IMR-90 (cell line): ENCODE data around the gene IFNW1. TPM values are rescaled to one million over a fixed set of nuclear protein-coding genes. Genes with fewer than 3 reads are reported as not detected.

Experiments used
- ATAC-seq: fragments of 200-7000 bp; cut with Tn5 transposase; 2 replicates; pipeline ENCODE4 v1.9.1; 2020; ENCODE audit warnings: low read depth, mild to moderate bottlenecking, moderate library complexity
- BruUV-seq: library from RNA; stranded (reverse); fragments of 400-500 nt; replicated peaks from 2 replicates; lab custom pipeline; 2021; lab: Mats Ljungman, UMichigan
- CTCF ChIA-PET: fragments of 300-600 bp; formaldehyde crosslinking; extraction: SDS; loops from one replicate; lab custom pipeline; 2021; ENCODE audit warnings: antibody characterized with exemption; lab: Yijun Ruan, JAX
- POLR2A ChIA-PET: fragments of 300-600 bp; sonication (Branson Sonifier 250); formaldehyde crosslinking; loops from one replicate; lab custom pipeline; 2022; ENCODE audit warnings: antibody characterized with exemption; ENCODE audit not compliant: unreplicated experiment; lab: Charles Lee
- DNase-seq: peaks from one replicate; pipeline ENCODE4 v3.0.0; 2013
- H2AFZ ChIP-seq: replicated peaks from 2 replicates; pipeline ENCODE3; 2013; ENCODE audit warnings: low read length, mild to moderate bottlenecking; ENCODE audit not compliant: poor library complexity
- H2AK5ac ChIP-seq: 2 replicates; pipeline ENCODE4 v1.6.1; 2013; ENCODE audit warnings: low read depth, low read length, inconsistent platforms
- H2AK9ac ChIP-seq: replicated peaks from 2 replicates; pipeline ENCODE3; 2013; ENCODE audit warnings: mild to moderate bottlenecking, low read depth, low read length, moderate library complexity; ENCODE audit not compliant: poor library complexity
- H2BK120ac ChIP-seq: 2 replicates; pipeline ENCODE4 v1.6.1; 2013; ENCODE audit warnings: low read depth, low read length, inconsistent platforms
- H2BK15ac ChIP-seq: 3 replicates; pipeline ENCODE4 v1.6.1; 2013; ENCODE audit warnings: low read depth, low read length, inconsistent platforms
- H2BK20ac ChIP-seq: 2 replicates; pipeline ENCODE4 v1.6.1; 2013; ENCODE audit warnings: low read depth, mild to moderate bottlenecking, inconsistent platforms, low read length, moderate library complexity
- H2BK5ac ChIP-seq: 2 replicates; pipeline ENCODE4 v1.6.1; 2013; ENCODE audit warnings: mild to moderate bottlenecking, low read depth, low read length, inconsistent platforms; ENCODE audit not compliant: poor library complexity, severe bottlenecking
- H3K14ac ChIP-seq: replicated peaks from 2 replicates; pipeline ENCODE4 v1.6.1; 2013; ENCODE audit warnings: low read depth, low read length, inconsistent platforms
- H3K18ac ChIP-seq: 2 replicates; pipeline ENCODE4 v1.6.1; 2013; ENCODE audit warnings: low read depth, low read length, control low read depth
- H3K23ac ChIP-seq: 2 replicates; pipeline ENCODE4 v1.6.1; 2013; ENCODE audit warnings: low read depth, low read length, inconsistent platforms
- H3K27ac ChIP-seq: 2 replicates; pipeline ENCODE4 v1.5.1; 2013; ENCODE audit warnings: mild to moderate bottlenecking, control low read depth, low read length; ENCODE audit not compliant: insufficient read depth
- H3K27me3 ChIP-seq: 2 replicates; pipeline ENCODE4 v1.6.1; 2013; ENCODE audit warnings: low read length; ENCODE audit not compliant: control insufficient read depth, insufficient read depth
- H3K36me3 ChIP-seq: 2 replicates; pipeline ENCODE4 v1.6.1; 2013; ENCODE audit warnings: low read length, mixed read lengths; ENCODE audit not compliant: control insufficient read depth, insufficient read depth
- H3K4ac ChIP-seq: 2 replicates; pipeline ENCODE4 v1.6.1; 2013; ENCODE audit warnings: low read depth, low read length, inconsistent platforms
- H3K4me1 ChIP-seq: 2 replicates; pipeline ENCODE4 v1.6.1; 2013; ENCODE audit warnings: low read length, mixed read lengths; ENCODE audit not compliant: control insufficient read depth, insufficient read depth
- H3K4me2 ChIP-seq: 2 replicates; pipeline ENCODE4 v1.6.1; 2013; ENCODE audit warnings: low read depth, mild to moderate bottlenecking, control low read depth, low read length, moderate library complexity
- H3K4me3 ChIP-seq: 2 replicates; pipeline ENCODE4 v1.5.1; 2013; ENCODE audit warnings: low read depth, mild to moderate bottlenecking, control low read depth, low read length, moderate library complexity; ENCODE audit not compliant: insufficient read depth
- H3K56ac ChIP-seq: 2 replicates; pipeline ENCODE4 v1.6.1; 2013; ENCODE audit warnings: low read length, inconsistent platforms; ENCODE audit not compliant: insufficient read depth; ENCODE audit errors: extremely low read depth
- H3K79me1 ChIP-seq, 2 experiments: 2 replicates each; pipeline ENCODE4 v1.6.1; 2013; ENCODE audit warnings: low read length in 2 of 2, inconsistent platforms in 1 of 2, low read depth in 1 of 2
- H3K9ac ChIP-seq: 2 replicates; pipeline ENCODE4 v1.6.1; 2013; ENCODE audit warnings: low read depth, low read length, control low read depth
- H3K9me1 ChIP-seq: 2 replicates; pipeline ENCODE4 v1.6.1; 2013; ENCODE audit warnings: low read length, inconsistent platforms; ENCODE audit not compliant: insufficient read depth
- H3K9me3 ChIP-seq: 2 replicates; pipeline ENCODE4 v1.6.1; 2013; ENCODE audit warnings: low read length; ENCODE audit not compliant: control insufficient read depth, insufficient read depth
- H4K20me1 ChIP-seq: 2 replicates; pipeline ENCODE4 v1.6.1; 2013; ENCODE audit warnings: low read length, inconsistent platforms; ENCODE audit not compliant: insufficient read depth
- H4K5ac ChIP-seq: 2 replicates; pipeline ENCODE4 v1.6.1; 2013; ENCODE audit warnings: mild to moderate bottlenecking, low read depth, low read length, control low read depth
- H4K8ac ChIP-seq, 2 experiments: 2 replicates each; pipeline ENCODE4 v1.6.1; 2013; ENCODE audit warnings: low read depth in 2 of 2, low read length in 2 of 2, control low read depth in 1 of 2, inconsistent platforms in 1 of 2
- H4K91ac ChIP-seq: 2 replicates; pipeline ENCODE4 v1.6.1; 2013; ENCODE audit warnings: low read depth, low read length, inconsistent platforms; ENCODE audit not compliant: insufficient read depth
- ELK1 ChIP-seq: fragments of 150-350 bp; IDR thresholded peaks from 2 replicates; pipeline ENCODE4 v1.6.1; 2016; ENCODE audit warnings: low read depth, mild to moderate bottlenecking, low read length, moderate library complexity, borderline replicate concordance
- FOS ChIP-seq: fragments of 150-350 bp; IDR thresholded peaks from 2 replicates; pipeline ENCODE4 v1.6.1; 2016; ENCODE audit warnings: low read depth, low read length
- WGBS, 2 experiments: methylation state at CpG; one replicate each; pipeline versions ENCODE4 v1.1.5 to v1.1.7; 2013; ENCODE audit warnings: missing lambda C conversion rate in 2 of 2; ENCODE audit not compliant: insufficient read length in 1 of 2; ENCODE audit errors: extremely low coverage in 2 of 2; 5-methylcytosine and 5-hydroxymethylcytosine counted together
- dilution Hi-C: fragments of 300-500 bp; cut with HindIII; formaldehyde crosslinking; loops from one replicate; pipeline ENCODE4 v1.14.3; 2018; ENCODE audit warnings: low sequenced_read_pairs; ENCODE audit not compliant: unreplicated experiment
- in situ Hi-C: fragments of 300-500 bp; cut with MboI; formaldehyde crosslinking; loops from 3 replicates; pipeline ENCODE4 v1.14.3; 2019; ENCODE audit warnings: low sequenced_read_pairs, inconsistent platforms, mixed read lengths
- intact Hi-C: fragments of 100-400 bp; cut with micrococcal nuclease; formaldehyde crosslinking; loops from 2 replicates; pipeline ENCODE4 v1.10.0; 2022
- polyA plus RNA-seq, 3 experiments: library from polyadenylated mRNA; depleted of rRNA; stranded (reverse); fragments of >200 nt; gene quantifications; 2 replicates each; pipeline ENCODE4 v1.2.3, GENCODE V29; 2012; ENCODE audit warnings: low replicate concordance in 1 of 3
- total RNA-seq: library from RNA; depleted of rRNA; stranded (reverse); fragments of >200 nt; gene quantifications from 2 replicates; pipeline ENCODE4 v1.2.3, GENCODE V29; 2012

The IFNW1 gene
- total and polyA plus RNA-seq, 2 of the 4 experiments (the other 2 are of a cell fraction): not detected

- H3K27ac ChIP-seq: no peak overlapping the region
- no peaks in the 10 kb centered on the region for H4K20me1 ChIP-seq
- no peak overlapping the region for H3K18ac ChIP-seq
- no peak overlapping the region for H4K91ac ChIP-seq
- ChIA-PET POLR2A (no interaction called here), CTCF (interaction anchor here (0.6 kb wide), 1 partner anchor 1680 kb away, joined by 3 read pairs; no protein-coding TSS in a partner anchor)
- TF ChIP-seq ELK1 (no peak), FOS (no peak)
- H3K23ac ChIP-seq: no peak overlapping the region
- no peak overlapping the region for H3K14ac ChIP-seq
- H3K27me3 ChIP-seq: no peaks in the 10 kb centered on the region; the same call in 1 of the 2 replicates
- H3K36me3 ChIP-seq: no peaks in the 10 kb centered on the region
- no peak for DNase-seq
- dilution Hi-C loops (no loop called here), in situ Hi-C loops (loop anchor here (25.0 kb wide), 1 partner anchor 1632 kb away; no protein-coding TSS in a partner anchor), intact Hi-C loops (no loop called here)
- H3K4me1 ChIP-seq: no peaks in the 10 kb centered on the region
- no peaks in the 10 kb centered on the region for H3K79me1 ChIP-seq
- H2AK5ac ChIP-seq: no peak overlapping the region
- no TSS peak for BruUV-seq
- H2BK15ac ChIP-seq: no peak overlapping the region
- no peaks in the 10 kb centered on the region for H3K9me1 ChIP-seq
- no peak overlapping the region for H2BK120ac ChIP-seq
- H2BK5ac ChIP-seq: no peak overlapping the region
- no peak overlapping the region for H2BK20ac ChIP-seq
- H3K56ac ChIP-seq: no peak overlapping the region
- WGBS, 2 experiments: no CpG with 5 or more reads among the region's 1 CpG
- no peak overlapping the region for H3K4me3 ChIP-seq
- no peak overlapping the region for H3K4me2 ChIP-seq
- no peak overlapping the region for H3K4ac ChIP-seq
- no peak for ATAC-seq
- no peaks in the 10 kb centered on the region for H3K9me3 ChIP-seq
- no peak overlapping the region for H4K8ac ChIP-seq
- no peak overlapping the region for H2AK9ac ChIP-seq
- H3K9ac ChIP-seq: no peak overlapping the region
- no peak overlapping the region for H4K5ac ChIP-seq
- no peak overlapping the region for H2AFZ ChIP-seq
Measured at GRCh38 chr9:21144603-21145002, 3.0 kb upstream of the IFNW1 start.
